Aorta (tissue), 5 donors: Measurements from ENCODE around the gene GRWD1. TPM values are rescaled to one million over a fixed set of nuclear protein-coding genes. Genes with fewer than 3 reads are reported as not detected.

Source experiments
- ATAC-seq: fragments of 200-7000 bp; cut with Tn5 transposase; one replicate; pipeline ENCODE4 v1.9.1; 2022; ENCODE audit warnings: moderate library complexity; ENCODE audit not compliant: low FRiP score
- DNase-seq, 2 donors: peaks; one replicate each; pipeline ENCODE4 v3.0.0-alpha.2; 2020
- H3K27ac ChIP-seq, 2 donors: one replicate each; pipeline ENCODE4 v1.5.1; 2013; ENCODE audit warnings: low read length in 2 of 2, mild to moderate bottlenecking in 2 of 2, moderate library complexity in 2 of 2, control low read depth in 1 of 2, inconsistent platforms in 1 of 2, low read depth in 1 of 2
- H3K27me3 ChIP-seq, 2 donors: one replicate each; pipeline ENCODE4 v1.6.1; 2013; ENCODE audit warnings: control low read depth in 1 of 2, low read length in 1 of 2, mild to moderate bottlenecking in 1 of 2, moderate library complexity in 1 of 2; ENCODE audit not compliant: insufficient read depth in 2 of 2, control insufficient read depth in 1 of 2
- H3K36me3 ChIP-seq, 2 donors: one replicate each; pipeline ENCODE4 v1.6.1; 2013; ENCODE audit warnings: control low read depth in 1 of 2, low read length in 1 of 2, mild to moderate bottlenecking in 1 of 2; ENCODE audit not compliant: insufficient read depth in 2 of 2, control insufficient read depth in 1 of 2
- H3K4me1 ChIP-seq, 2 donors: one replicate each; pipeline ENCODE4 v1.6.1; 2013; ENCODE audit warnings: low read length in 2 of 2, control low read depth in 1 of 2, mild to moderate bottlenecking in 1 of 2, moderate library complexity in 1 of 2; ENCODE audit not compliant: insufficient read depth in 2 of 2, control insufficient read depth in 1 of 2
- H3K4me3 ChIP-seq, 2 donors: one replicate each; pipeline ENCODE4 v1.5.1; 2013; ENCODE audit warnings: low read length in 2 of 2, control low read depth in 1 of 2, mild to moderate bottlenecking in 1 of 2
- H3K9me3 ChIP-seq: one replicate; pipeline ENCODE4 v1.6.1; 2013; ENCODE audit warnings: mild to moderate bottlenecking, low read length; ENCODE audit not compliant: control insufficient read depth
- WGBS, 2 donors: extraction: QIAGEN DNeasy Blood & Tissue Kit; methylation state at CpG; one replicate each; pipeline ENCODE4 v1.1.7; 2013; 5-methylcytosine and 5-hydroxymethylcytosine counted together
- intact Hi-C, 2 donors: fragments of 100-400 bp; cut with DNase I; formaldehyde crosslinking; loops; one replicate each; pipeline versions ENCODE4 v1.14.2 to v1.15.0; 2022
- polyA plus RNA-seq, 2 donors: library from polyadenylated mRNA; stranded (reverse); fragments of 200-250 nt; gene quantifications; one replicate each; pipeline ENCODE4 v1.2.3, GENCODE V29; 2013
- total RNA-seq, 2 donors: library from RNA; stranded (reverse); fragmentation: NEBNext Ultra II Directional; extraction: Animal tissue kit (Norgen Biotek cat#: 25700); gene quantifications; one replicate each; pipeline ENCODE4 v1.2.1, GENCODE V29; 2021
- donor health status: healthy with polysubstance abuse.
- donor health status: Bipolar disorder and iron deficiency.
- donor health status: DM: no; HTN: no; CAD: no.
- donor health status: DM: no; HTN: no; CAD: no.
- donor health status: DM: yes; HTN: yes; CAD: no.

Gene GRWD1
- total and polyA plus RNA-seq, 4 donors = 7.0 to 25.8 (median 15.2) TPM

DNA sequence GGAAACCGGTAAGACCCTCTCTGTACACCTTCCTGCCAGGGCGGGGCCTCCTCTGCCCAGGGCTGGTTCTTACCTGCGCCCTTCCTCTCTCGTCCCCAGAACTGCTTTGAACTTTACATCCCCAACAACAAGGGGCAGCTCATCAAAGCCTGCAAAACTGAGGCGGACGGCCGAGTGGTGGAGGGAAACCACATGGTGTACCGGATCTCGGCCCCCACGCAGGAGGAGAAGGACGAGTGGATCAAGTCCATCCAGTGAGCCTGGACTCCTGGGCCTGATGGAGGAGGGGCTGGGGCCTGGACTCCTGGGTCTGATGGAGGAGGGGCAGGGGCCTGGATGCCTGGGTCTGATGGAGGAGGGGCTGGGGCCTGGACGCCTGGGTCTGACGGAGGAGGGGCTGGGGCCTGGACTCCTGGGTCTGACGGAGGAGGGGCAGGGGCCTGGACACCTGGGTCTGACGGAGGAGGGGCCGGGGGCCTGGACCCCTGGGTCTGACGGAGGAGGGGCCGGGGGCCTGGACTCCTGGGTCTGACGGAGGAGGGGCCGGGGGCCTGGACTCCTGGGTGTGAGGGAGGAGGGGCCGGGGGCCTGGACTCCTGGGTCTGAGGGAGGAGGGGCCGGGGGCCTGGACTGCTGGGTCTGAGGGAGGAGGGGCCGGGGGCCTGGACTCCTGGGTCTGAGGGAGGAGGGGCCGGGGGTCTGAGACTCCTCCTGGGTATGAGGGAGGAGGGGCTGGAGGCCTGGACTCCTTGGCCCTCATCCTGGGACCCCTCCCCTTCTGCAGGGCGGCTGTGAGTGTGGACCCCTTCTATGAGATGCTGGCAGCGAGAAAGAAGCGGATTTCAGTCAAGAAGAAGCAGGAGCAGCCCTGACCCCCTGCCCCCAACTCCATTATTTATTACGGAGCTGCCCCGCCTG is 32.8 kb downstream of the GRWD1 start:
- H3K27me3 ChIP-seq = no peaks in the 10 kb centered on the region
- intact Hi-C loops = no loop called here
- H3K36me3 ChIP-seq = peaks cover 0 to 2% of the 10 kb centered on the region in 2 donors
- no peaks in the 10 kb centered on the region for H3K4me1 ChIP-seq
- H3K27ac ChIP-seq = no peak overlapping the region
- ATAC-seq = no peak
- DNase-seq = no peak
- no peak overlapping the region for H3K4me3 ChIP-seq
- H3K9me3 ChIP-seq = no peaks in the 10 kb centered on the region
- WGBS, 2 donors = 75 to 76% methylated on average over 28 to 29 of the region's 29 CpGs

DNA sequence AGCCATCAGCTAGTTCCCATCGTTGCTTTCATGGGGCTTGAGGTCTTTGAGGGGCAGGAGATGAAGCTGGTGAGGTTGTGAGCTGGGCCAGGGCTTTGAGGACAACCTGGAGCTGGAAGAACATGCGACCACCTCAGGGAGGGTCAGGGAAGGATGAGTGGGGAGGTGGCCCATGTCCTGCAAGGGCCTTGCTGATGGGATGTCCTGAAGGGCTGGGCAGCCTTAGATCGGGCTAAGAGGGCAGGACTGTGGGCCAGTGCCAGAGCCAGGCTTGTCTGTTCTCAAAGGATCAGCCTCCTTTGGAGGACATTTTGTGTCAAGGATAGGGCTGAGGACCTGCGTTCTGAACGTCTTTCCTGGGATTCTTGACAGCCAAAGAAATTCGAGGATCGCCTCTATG is 33.9 kb downstream of the GRWD1 start:
- 68 to 73% methylated on average over 7 of the region's 7 CpGs for WGBS, 2 donors
- Histone ChIP-seq H3K27ac (peak overlapping the region in 1 of 2 donors; percentile 85), H3K4me3 (no peak overlapping the region), H3K36me3 (no peaks in the 10 kb centered on the region), H3K9me3 (no peaks in the 10 kb centered on the region), H3K4me1 (no peaks in the 10 kb centered on the region), H3K27me3 (no peaks in the 10 kb centered on the region)
- intact Hi-C loops = no loop called here
- ATAC-seq = no peak
- DNase-seq = no peak

DNA sequence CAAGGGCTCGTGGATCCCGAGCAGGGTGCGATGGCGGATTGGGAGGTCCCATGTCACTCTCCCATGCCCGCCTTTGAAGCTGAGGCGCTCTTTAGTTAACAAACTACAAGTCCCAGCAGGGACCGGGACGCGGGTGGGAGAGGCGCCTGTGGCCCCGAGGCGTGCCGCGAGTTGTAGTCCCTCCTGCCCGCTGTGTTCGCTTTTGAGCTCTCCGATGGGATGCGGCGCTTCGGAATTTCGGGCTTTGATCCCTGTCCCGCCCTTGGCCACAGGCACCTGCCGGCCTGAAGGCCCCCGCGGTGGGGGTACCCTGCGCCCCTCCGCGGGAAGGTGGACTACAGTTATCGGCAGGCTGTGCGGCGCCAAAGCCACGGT is 34.4 kb downstream of the GRWD1 start:
- intact Hi-C loops = no loop called here
- no peaks in the 10 kb centered on the region for H3K36me3 ChIP-seq
- ATAC-seq = peak; percentile 86
- 2 to 5% methylated on average over 32 of the region's 32 CpGs for WGBS, 2 donors
- peak; percentile 81 to 90 for DNase-seq
- H3K9me3 ChIP-seq = no peaks in the 10 kb centered on the region
- H3K27ac ChIP-seq = peak overlapping the region; percentile 6 to 85
- no peaks in the 10 kb centered on the region for H3K27me3 ChIP-seq
- no peaks in the 10 kb centered on the region for H3K4me1 ChIP-seq
- H3K4me3 ChIP-seq = peak overlapping the region; percentile 30 to 45

DNA sequence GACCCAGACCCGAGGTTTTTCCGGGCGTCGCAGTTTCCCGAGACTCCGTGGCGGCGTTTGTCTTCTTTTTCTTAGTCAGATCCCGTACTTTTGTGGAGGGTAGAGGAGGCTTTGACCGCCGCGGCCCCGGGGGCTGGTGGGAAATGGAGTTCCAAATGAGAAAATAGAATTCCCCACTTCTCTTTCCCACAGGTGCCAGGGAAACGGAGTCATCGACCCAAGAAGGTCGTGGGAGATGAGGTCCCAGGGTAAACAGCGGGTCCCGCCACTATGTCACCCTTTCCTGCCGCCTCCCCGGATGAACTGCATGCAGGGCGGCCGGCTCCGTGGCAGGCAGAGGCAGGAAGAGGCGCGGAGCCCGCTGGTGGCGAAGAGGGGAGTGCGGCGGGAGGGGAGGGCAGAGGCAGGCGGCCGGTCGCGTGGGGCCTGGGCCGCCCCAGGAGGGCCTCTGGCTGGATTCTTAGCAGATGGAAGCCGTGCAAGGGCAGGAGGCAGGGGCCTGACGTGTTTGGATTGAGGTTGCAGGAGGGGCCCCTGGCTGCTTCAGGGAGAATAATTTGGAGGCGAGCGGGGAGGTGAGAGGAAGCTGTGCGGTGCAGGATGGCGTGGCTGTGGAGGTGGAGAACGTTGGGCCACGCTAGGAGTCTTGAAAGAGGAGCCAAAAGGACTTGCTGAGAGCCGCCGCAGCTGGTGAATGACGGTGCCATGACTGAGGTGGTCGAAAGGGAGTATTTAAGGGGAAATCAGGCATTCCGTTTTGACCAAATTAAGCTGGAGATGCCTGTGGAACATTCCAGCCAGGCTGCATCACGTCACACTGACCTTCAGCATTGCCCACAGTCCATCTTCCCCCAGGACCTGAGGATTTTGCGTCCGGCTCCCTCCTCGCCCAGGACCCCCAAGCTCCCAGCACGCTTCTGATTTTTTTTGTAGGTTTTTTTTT is 35.0 kb downstream of the GRWD1 start:
- H3K9me3 ChIP-seq = no peaks in the 10 kb centered on the region
- no peaks in the 10 kb centered on the region for H3K36me3 ChIP-seq
- ATAC-seq = peak; percentile 82
- intact Hi-C loops = no loop called here
- peak overlapping the region; percentile 30 to 45 for H3K4me3 ChIP-seq
- no peaks in the 10 kb centered on the region for H3K27me3 ChIP-seq
- H3K27ac ChIP-seq = peak overlapping the region; percentile 31 to 85
- no peaks in the 10 kb centered on the region for H3K4me1 ChIP-seq
- 6 to 9% methylated on average over 52 of the region's 52 CpGs for WGBS, 2 donors
- DNase-seq = peak in 1 of 2 donors; percentile 88

DNA sequence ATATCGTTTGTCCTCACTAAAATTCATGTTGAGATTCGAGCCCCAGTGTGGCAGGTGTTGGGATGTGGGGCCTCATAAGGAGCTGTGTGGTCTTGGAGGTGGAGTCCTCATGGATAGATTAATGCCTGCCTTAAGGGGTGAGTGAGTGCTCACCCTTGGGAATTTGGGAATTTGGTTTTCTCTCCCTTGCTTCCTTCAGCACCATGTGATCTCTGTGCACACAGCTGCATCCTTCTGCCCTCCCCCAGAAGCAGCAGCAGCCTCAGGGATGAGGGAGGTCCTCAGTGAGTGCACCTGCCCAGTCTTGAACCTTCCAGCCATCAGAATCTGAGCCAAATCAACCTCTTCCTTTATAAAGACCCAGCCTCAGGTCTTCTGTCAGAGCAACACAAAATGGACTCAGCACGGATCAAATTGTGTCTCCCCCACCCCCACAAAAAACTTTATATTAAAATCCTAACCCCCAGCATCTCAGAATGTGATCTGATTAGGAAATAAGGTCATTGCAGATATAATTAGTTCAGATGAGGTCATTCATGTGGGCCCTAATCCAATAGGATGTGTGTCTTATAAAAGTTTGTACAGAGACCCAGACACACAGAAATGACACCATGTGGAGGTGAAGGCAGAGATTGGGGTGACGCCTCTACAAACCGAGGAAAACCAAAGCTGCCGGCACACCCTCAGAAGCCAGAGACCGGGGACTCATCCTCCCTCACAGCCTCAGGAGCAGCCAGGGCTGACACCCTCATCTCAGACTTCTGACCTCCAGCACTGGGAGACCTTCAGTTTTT is 36.3 kb downstream of the GRWD1 start:
- H3K27me3 ChIP-seq = no peaks in the 10 kb centered on the region
- H3K4me3 ChIP-seq = no peak overlapping the region
- H3K27ac ChIP-seq = no peak overlapping the region
- no peak for ATAC-seq
- no peaks in the 10 kb centered on the region for H3K9me3 ChIP-seq
- intact Hi-C loops = no loop called here
- no peaks in the 10 kb centered on the region for H3K36me3 ChIP-seq
- no peak for DNase-seq
- WGBS, 2 donors = 61% methylated on average over 7 of the region's 7 CpGs
- H3K4me1 ChIP-seq = no peaks in the 10 kb centered on the region

DNA sequence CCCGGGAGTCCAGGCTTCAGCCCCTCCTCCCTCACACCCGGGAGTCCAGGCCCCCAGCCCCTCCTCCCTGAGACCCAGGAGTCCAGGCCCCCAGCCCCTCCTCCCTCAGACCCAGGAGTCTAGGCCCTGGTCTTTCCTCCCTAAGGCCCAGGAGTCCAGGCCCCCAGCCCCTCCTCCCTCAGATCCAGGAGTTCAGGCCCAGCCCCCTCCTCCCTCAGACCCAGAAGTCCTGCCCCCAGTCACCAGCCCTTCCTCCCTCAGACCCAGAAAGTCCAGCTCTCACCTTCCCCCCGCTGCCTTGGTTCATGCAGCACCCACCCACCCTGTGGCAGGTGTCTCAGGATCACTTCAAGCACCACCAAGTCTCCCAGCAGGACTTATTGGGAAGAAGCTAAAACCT is 37.5 kb downstream of the GRWD1 start:
- no peak for ATAC-seq
- Histone ChIP-seq H3K4me1 (no peaks in the 10 kb centered on the region), H3K27me3 (no peaks in the 10 kb centered on the region), H3K36me3 (no peaks in the 10 kb centered on the region), H3K4me3 (no peak overlapping the region), H3K27ac (no peak overlapping the region), H3K9me3 (no peaks in the 10 kb centered on the region)
- DNase-seq = no peak
- intact Hi-C loops = no loop called here
- 37 to 38% methylated on average over 3 of the region's 3 CpGs for WGBS, 2 donors

DNA sequence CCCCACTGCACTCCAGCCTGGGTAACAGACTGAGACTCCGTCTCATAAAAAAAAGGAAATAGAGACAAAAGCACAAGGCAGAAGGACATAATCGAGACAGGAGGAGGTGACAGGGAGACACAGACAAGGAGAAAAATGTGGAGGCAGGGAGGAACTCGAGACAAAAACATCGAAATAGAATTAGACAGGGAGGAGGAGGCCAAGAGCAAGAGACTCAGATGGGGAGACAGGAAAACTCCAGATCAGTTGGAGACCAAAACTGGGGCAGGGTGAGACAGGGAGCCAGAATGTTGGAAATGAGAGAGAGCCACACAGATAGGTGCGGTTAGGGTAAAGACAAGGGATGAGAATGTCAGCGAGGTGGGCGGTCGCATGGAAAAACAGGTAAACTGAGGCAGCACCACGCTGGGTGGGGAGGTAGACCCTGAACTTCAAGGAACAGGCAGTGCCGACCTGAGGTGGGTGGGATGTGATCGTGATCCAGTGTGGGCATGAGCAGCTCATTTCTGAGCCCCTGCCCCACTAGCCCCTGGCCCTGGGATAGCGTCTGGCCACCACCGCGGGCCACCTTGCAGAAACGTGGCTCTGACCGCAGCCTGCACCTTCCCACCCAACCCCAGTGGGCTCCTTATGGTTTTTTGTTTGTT is 38.6 kb downstream of the GRWD1 start:
- no peaks in the 10 kb centered on the region for H3K4me1 ChIP-seq
- H3K27ac ChIP-seq = no peak overlapping the region
- no peaks in the 10 kb centered on the region for H3K27me3 ChIP-seq
- H3K36me3 ChIP-seq = no peaks in the 10 kb centered on the region
- DNase-seq = no peak
- ATAC-seq = no peak
- WGBS, 2 donors = 81 to 85% methylated on average over 16 of the region's 16 CpGs
- intact Hi-C loops = no loop called here
- H3K4me3 ChIP-seq = no peak overlapping the region
- H3K9me3 ChIP-seq = no peaks in the 10 kb centered on the region
